HCT116 (cell line): ENCODE results near the gene ESPN. TPM values are rescaled to one million over a fixed set of nuclear protein-coding genes. Genes with fewer than 3 reads are reported as not detected.

ENCODE experiments used
- ATAC-seq: fragments of 200-7000 bp; cut with Tn5 transposase; 2 replicates; pipeline ENCODE4 v1.9.1; 2020; ENCODE audit warnings: mild to moderate bottlenecking, moderate library complexity
- BruUV-seq: library from RNA; stranded (reverse); fragments of 400-500 nt; replicated peaks from 2 replicates; lab custom pipeline; 2021; lab: Mats Ljungman, UMichigan
- CTCF ChIA-PET: fragments of 300-600 bp; sonication (Branson Sonifier 250); formaldehyde crosslinking; loops from one replicate; lab custom pipeline; 2021; ENCODE audit warnings: antibody characterized with exemption; lab: Charles Lee
- POLR2A ChIA-PET: fragments of 300-600, 350-600 bp; sonication (Branson Sonifier 250); formaldehyde crosslinking; loops from one replicate; lab custom pipeline; 2021; ENCODE audit warnings: antibody characterized with exemption; lab: Charles Lee
- RAD21 ChIA-PET, 2 experiments: fragments of 300-600 bp; sonication (Branson Sonifier 250); formaldehyde crosslinking; loops; one replicate each; lab custom pipeline; 2023; ENCODE audit warnings: low total read pairs in 2 of 2; ENCODE audit not compliant: uncharacterized antibody in 2 of 2, unreplicated experiment in 2 of 2, low non-redundant PET in 1 of 2; lab: Charles Lee
- DNase-seq: peaks from one replicate; pipeline ENCODE4 v3.0.0-alpha.2; 2010; ENCODE audit warnings: low read depth, low spot score
- H2AFZ ChIP-seq: fragments of 200-600 bp; shearing (Covaris generic), sonication (generic); 2 replicates; pipeline ENCODE4 v1.6.1; 2017; ENCODE audit warnings: low read depth, mixed run types, mixed read lengths, antibody characterized with exemption, low read length; ENCODE audit not compliant: poor library complexity, severe bottlenecking
- H3K27ac ChIP-seq: 2 replicates; pipeline ENCODE4 v1.5.1; 2012; ENCODE audit warnings: low read depth, low read length
- H3K27me3 ChIP-seq: fragments of 200-600 bp; sonication (generic); 2 replicates; pipeline ENCODE4 v1.6.1; 2016; ENCODE audit warnings: mixed run types, low read length, mixed read lengths; ENCODE audit not compliant: insufficient read depth
- H3K36me3 ChIP-seq, 2 experiments: fragments of 200-500 bp in 1 of 2; fragments of 200-600 bp in 1 of 2; sonication (Bioruptor generic) in 1 of 2; sonication (generic) in 1 of 2; 2 replicates each; pipeline versions ENCODE4 v1.5.1 to v1.6.1; 2014 to 2016; ENCODE audit warnings: low read length in 2 of 2, inconsistent platforms in 1 of 2, mixed read lengths in 1 of 2, mixed run types in 1 of 2; ENCODE audit not compliant: insufficient read depth in 2 of 2, control insufficient read depth in 1 of 2
- H3K4me1 ChIP-seq, 2 experiments: fragments of 200-600 bp in 1 of 2; sonication (generic) in 1 of 2; 2 replicates each; pipeline versions ENCODE4 v1.5.1 to v1.6.1; 2012 to 2017; ENCODE audit warnings: low read length in 2 of 2, inconsistent platforms in 1 of 2, mild to moderate bottlenecking in 1 of 2, mixed read lengths in 1 of 2, mixed run types in 1 of 2, moderate library complexity in 1 of 2; ENCODE audit not compliant: insufficient read depth in 2 of 2, control insufficient read depth in 1 of 2
- H3K4me2 ChIP-seq: fragments of 200-600 bp; sonication (generic); 2 replicates; pipeline ENCODE4 v1.6.1; 2017; ENCODE audit warnings: mixed run types, low read length, mixed read lengths
- H3K4me3 ChIP-seq, 2 experiments: fragments of 200-600 bp in 1 of 2; sonication (generic) in 1 of 2; replicated peaks in 1 of 2; 2 replicates each; pipeline ENCODE4 v1.5.1; 2011 to 2016; ENCODE audit warnings: low read length in 2 of 2, control low read depth in 1 of 2, low read depth in 1 of 2, mild to moderate bottlenecking in 1 of 2, mixed read lengths in 1 of 2, mixed run types in 1 of 2
- H3K79me2 ChIP-seq: fragments of 200-600 bp; sonication (generic); 2 replicates; pipeline ENCODE4 v1.6.1; 2017; ENCODE audit warnings: mild to moderate bottlenecking, mixed run types, low read length, moderate library complexity, mixed read lengths; ENCODE audit not compliant: insufficient read depth
- H3K9ac ChIP-seq: fragments of 200-600 bp; sonication (generic); 2 replicates; pipeline ENCODE4 v1.6.1; 2016; ENCODE audit warnings: low read length, mixed read lengths
- H3K9me2 ChIP-seq: fragments of 200-600 bp; sonication (generic), shearing (Covaris generic); 2 replicates; pipeline ENCODE4 v1.6.1; 2017; ENCODE audit warnings: mixed run types, mild to moderate bottlenecking, moderate library complexity; ENCODE audit not compliant: insufficient read depth
- H3K9me3 ChIP-seq, 2 experiments: fragments of 200-500 bp in 1 of 2; fragments of 200-600 bp in 1 of 2; sonication (Bioruptor generic) in 1 of 2; sonication (generic) in 1 of 2; 2 replicates each; pipeline ENCODE4 v1.6.1; 2014 to 2017; ENCODE audit warnings: low read length in 2 of 2, mixed read lengths in 2 of 2, inconsistent platforms in 1 of 2, low read depth in 1 of 2, mild to moderate bottlenecking in 1 of 2, mixed run types in 1 of 2, moderate library complexity in 1 of 2; ENCODE audit not compliant: control insufficient read depth in 1 of 2, insufficient read depth in 1 of 2
- H4K20me1 ChIP-seq: fragments of 200-600 bp; sonication (generic), shearing (Covaris generic); 2 replicates; pipeline ENCODE4 v1.6.1; 2017; ENCODE audit warnings: mixed run types, mild to moderate bottlenecking, moderate library complexity; ENCODE audit not compliant: insufficient read depth
- CBX3 ChIP-seq: IDR thresholded peaks from 2 replicates; pipeline ENCODE4 v1.6.1; 2012; ENCODE audit warnings: low read depth
- CEBPB ChIP-seq: IDR thresholded peaks from 2 replicates; pipeline ENCODE4 v1.6.1; 2012; ENCODE audit warnings: low read depth
- EGR1 ChIP-seq: IDR thresholded peaks from 2 replicates; pipeline ENCODE4 v1.6.1; 2012; ENCODE audit warnings: low read depth
- ELF1 ChIP-seq: IDR thresholded peaks from 2 replicates; pipeline ENCODE4 v1.6.1; 2012; ENCODE audit warnings: low read depth, borderline replicate concordance
- JUND ChIP-seq: IDR thresholded peaks from 2 replicates; pipeline ENCODE4 v1.6.1; 2012
- POLR2AphosphoS5 ChIP-seq: IDR thresholded peaks from 2 replicates; pipeline ENCODE4 v1.6.1; 2011; ENCODE audit warnings: mild to moderate bottlenecking, low read depth, low read length, moderate library complexity
- RAD21 ChIP-seq: IDR thresholded peaks from 2 replicates; pipeline ENCODE4 v1.6.1; 2012; ENCODE audit warnings: low read depth, mild to moderate bottlenecking
- SIN3A ChIP-seq: IDR thresholded peaks from 2 replicates; pipeline ENCODE4 v1.6.1; 2012; ENCODE audit warnings: low read depth
- SRF ChIP-seq: IDR thresholded peaks from 2 replicates; pipeline ENCODE4 v1.6.1; 2012; ENCODE audit warnings: low read depth
- TCF7L2 ChIP-seq: IDR thresholded peaks from 2 replicates; pipeline ENCODE4 v1.7.0; 2011; ENCODE audit warnings: borderline replicate concordance, inconsistent platforms; ENCODE audit not compliant: insufficient read depth, insufficient read length; ENCODE audit errors: extremely low read depth
- YY1 ChIP-seq: IDR thresholded peaks from 2 replicates; pipeline ENCODE4 v1.6.1; 2011; ENCODE audit warnings: low read length, low read depth, moderate library complexity, mild to moderate bottlenecking; ENCODE audit not compliant: insufficient replicate concordance; ENCODE audit errors: extremely low read depth
- ZFX ChIP-seq: fragments of 450-650 bp; IDR thresholded peaks from 2 replicates; pipeline ENCODE4 v1.6.1; 2017
- ZNF274 ChIP-seq: fragments of 200-500 bp; sonication (Bioruptor generic); IDR thresholded peaks from 2 replicates; pipeline ENCODE4 v1.6.1; 2014; ENCODE audit warnings: mild to moderate bottlenecking, low read depth, low read length, inconsistent platforms
- intact Hi-C: fragments of 100-400 bp; cut with micrococcal nuclease; formaldehyde crosslinking; loops from 2 replicates; pipeline ENCODE4 v1.10.0; 2022
- total RNA-seq: library from RNA; stranded (reverse); gene quantifications from one replicate; pipeline ENCODE4 v1.2.1, GENCODE V29; 2021; ENCODE audit not compliant: unreplicated experiment
- TF ChIP-seq, protein P1 (sequence below), 3 experiments: fragments of 200-600 bp in 1 of 3; sonication (generic) in 1 of 3; IDR thresholded peaks in 2 of 3; conservative IDR thresholded peaks in 1 of 3; 2 replicates each; pipeline ENCODE4 v1.5.1; 2012 to 2017; ENCODE audit warnings: low read depth in 2 of 3, low read length in 2 of 3, antibody characterized with exemption in 1 of 3, borderline replicate concordance in 1 of 3, control low read depth in 1 of 3, mild to moderate bottlenecking in 1 of 3, mixed read lengths in 1 of 3, mixed run types in 1 of 3, moderate library complexity in 1 of 3; ENCODE audit not compliant: insufficient read depth in 1 of 3
- TF ChIP-seq, protein P2 (sequence below): IDR thresholded peaks from 2 replicates; pipeline ENCODE4 v1.6.1; 2012

Gene ESPN
- total RNA-seq, 1 experiment from 2014 or later: 114 TPM

DNA sequence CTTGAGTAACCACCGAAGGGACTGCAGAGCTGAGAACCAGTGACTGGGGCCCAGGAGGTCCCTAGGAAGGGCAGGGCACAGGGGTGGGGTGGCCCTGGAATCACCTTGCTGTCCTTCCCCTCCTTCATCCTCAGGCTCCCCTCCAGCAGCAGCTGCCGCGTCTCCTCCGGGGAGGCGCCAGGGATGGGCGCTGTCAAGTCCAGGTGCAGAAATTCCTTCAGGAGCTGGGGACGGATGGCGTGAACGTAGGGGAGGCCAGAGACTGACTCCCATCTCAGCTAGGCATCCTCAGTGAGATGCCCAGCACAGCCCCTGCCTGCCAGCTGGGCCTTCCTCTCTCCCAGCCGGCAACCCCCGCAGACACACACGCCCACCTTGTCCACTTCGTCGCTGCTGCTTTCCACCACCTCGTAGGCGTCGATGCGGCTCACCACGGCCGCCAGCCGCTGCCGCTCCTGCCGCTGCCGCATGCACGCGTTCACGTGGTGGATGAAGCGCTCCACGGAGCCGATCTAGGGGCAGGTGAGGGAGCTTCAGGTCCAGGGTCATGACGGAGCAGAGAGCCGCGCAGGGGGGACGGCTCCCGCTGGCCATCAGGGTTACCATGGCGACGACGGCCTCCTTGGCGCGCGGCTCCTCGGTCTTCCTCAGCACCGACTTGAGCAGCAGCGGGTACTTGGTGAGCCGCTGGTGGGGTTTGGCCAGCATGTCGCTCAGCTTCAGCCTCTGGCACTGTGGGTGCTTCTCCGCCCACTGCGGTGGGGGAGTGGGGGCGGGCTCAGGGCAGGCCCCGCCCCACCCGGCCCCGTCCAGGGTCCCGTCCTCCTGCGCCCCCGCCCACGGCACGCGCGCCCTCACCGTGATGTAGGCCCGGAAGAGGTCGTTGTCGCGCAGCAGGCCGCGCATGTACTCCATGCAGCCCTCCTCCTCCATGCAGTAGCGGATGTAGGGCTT, 45.8 kb downstream of the ESPN start:
- peak overlapping the region; percentile 86 for H3K4me2 ChIP-seq
- H3K4me3 ChIP-seq: peak overlapping the region; percentile 54 to 67
- H3K79me2 ChIP-seq: no peaks in the 10 kb centered on the region
- DNase-seq: no peak
- H3K9me2 ChIP-seq: no peaks in the 10 kb centered on the region
- H3K27ac ChIP-seq: peak overlapping the region; percentile 80
- no peak for TF ChIP-seq ELF1
- TF ChIP-seq ZFX: no peak
- TF ChIP-seq CBX3: no peak
- no peak for TF ChIP-seq CEBPB
- TF ChIP-seq EGR1: no peak
- no peak for TF ChIP-seq TCF7L2
- no peak for TF ChIP-seq RAD21
- TF ChIP-seq, protein P1, sequence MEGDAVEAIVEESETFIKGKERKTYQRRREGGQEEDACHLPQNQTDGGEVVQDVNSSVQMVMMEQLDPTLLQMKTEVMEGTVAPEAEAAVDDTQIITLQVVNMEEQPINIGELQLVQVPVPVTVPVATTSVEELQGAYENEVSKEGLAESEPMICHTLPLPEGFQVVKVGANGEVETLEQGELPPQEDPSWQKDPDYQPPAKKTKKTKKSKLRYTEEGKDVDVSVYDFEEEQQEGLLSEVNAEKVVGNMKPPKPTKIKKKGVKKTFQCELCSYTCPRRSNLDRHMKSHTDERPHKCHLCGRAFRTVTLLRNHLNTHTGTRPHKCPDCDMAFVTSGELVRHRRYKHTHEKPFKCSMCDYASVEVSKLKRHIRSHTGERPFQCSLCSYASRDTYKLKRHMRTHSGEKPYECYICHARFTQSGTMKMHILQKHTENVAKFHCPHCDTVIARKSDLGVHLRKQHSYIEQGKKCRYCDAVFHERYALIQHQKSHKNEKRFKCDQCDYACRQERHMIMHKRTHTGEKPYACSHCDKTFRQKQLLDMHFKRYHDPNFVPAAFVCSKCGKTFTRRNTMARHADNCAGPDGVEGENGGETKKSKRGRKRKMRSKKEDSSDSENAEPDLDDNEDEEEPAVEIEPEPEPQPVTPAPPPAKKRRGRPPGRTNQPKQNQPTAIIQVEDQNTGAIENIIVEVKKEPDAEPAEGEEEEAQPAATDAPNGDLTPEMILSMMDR (IDR thresholded peaks at IDR 0.05 in 2 of 3, conservative IDR thresholded peaks at IDR 0.05 in 1 of 3; ENCODE audit: borderline replicate concordance in 1 of 3, insufficient read depth in 1 of 3, low read depth in 2 of 3, low read length in 2 of 3): no peak; a peak in 1 of 6 replicates
- TF ChIP-seq ZNF274: no peak
- no peak for TF ChIP-seq SIN3A
- TF ChIP-seq SRF: no peak
- TF ChIP-seq, protein P2, sequence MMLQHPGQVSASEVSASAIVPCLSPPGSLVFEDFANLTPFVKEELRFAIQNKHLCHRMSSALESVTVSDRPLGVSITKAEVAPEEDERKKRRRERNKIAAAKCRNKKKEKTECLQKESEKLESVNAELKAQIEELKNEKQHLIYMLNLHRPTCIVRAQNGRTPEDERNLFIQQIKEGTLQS: no peak
- TF ChIP-seq POLR2AphosphoS5: no peak
- TF ChIP-seq YY1: no peak
- no peak for TF ChIP-seq JUND
- peaks cover 16 to 27% of the 10 kb centered on the region in 2 experiments for H3K4me1 ChIP-seq
- peaks cover 6 to 10% of the 10 kb centered on the region in 2 experiments; a peak in 2 of 4 replicates for H3K36me3 ChIP-seq
- ATAC-seq: no peak
- CTCF ChIA-PET: interaction anchor here (1.5 to 1.9 kb wide), 2 partner anchors 10 to 221 kb away, joined by 3 to 7 read pairs; no protein-coding TSS in a partner anchor
- no peaks in the 10 kb centered on the region for H3K9me3 ChIP-seq
- H2AFZ ChIP-seq: no peak overlapping the region
- H3K9ac ChIP-seq: peak overlapping the region; percentile 68
- H4K20me1 ChIP-seq: no peaks in the 10 kb centered on the region
- RAD21 ChIA-PET: interaction anchor here in 1 of 2 experiments (0.7 kb wide), 1 partner anchor 48 kb away, joined by 4 read pairs; no protein-coding TSS in a partner anchor
- no TSS peak for BruUV-seq
- H3K27me3 ChIP-seq: no peaks in the 10 kb centered on the region
- intact Hi-C loops: no loop called here
- POLR2A ChIA-PET: no interaction called here
